GM12878 (cell line): Measurements from ENCODE around the gene PATE2. TPM values are rescaled to one million over a fixed set of nuclear protein-coding genes. Genes with fewer than 3 reads are reported as not detected.

Experiments
- ATAC-seq: fragments of 200-7000 bp; cut with Tn5 transposase; 3 replicates; pipeline ENCODE4 v1.9.1; 2020; ENCODE audit warnings: mild to moderate bottlenecking, moderate library complexity
- BruUV-seq: library from RNA; stranded (reverse); fragments of 400-500 nt; replicated peaks from 2 replicates; lab custom pipeline; 2021; lab: Mats Ljungman, UMichigan
- CTCF ChIA-PET: fragments of 300-600 bp; sonication (Branson Sonifier 250); formaldehyde crosslinking; extraction: SDS; loops from one replicate; lab custom pipeline; 2021; ENCODE audit warnings: inconsistent platforms; lab: Yijun Ruan, JAX
- POLR2A ChIA-PET: fragments of 350-600 bp; formaldehyde crosslinking; extraction: SDS; loops from one replicate; lab custom pipeline; 2021; ENCODE audit warnings: inconsistent platforms; lab: Charles Lee
- RAD21 ChIA-PET: fragments of 300-600 bp; sonication (Branson Sonifier 250); formaldehyde crosslinking; loops from one replicate; lab custom pipeline; 2023; ENCODE audit warnings: antibody characterized with exemption; ENCODE audit not compliant: unreplicated experiment; lab: Charles Lee
- SMC1A ChIA-PET: fragments of 300-600 bp; sonication (Branson Sonifier 250); formaldehyde crosslinking; loops from one replicate; lab custom pipeline; 2023; ENCODE audit not compliant: unreplicated experiment, uncharacterized antibody; lab: Charles Lee
- DNase-seq: peaks from one replicate; pipeline ENCODE4 v3.0.0-alpha.2; 2011; ENCODE audit warnings: low read depth, low spot score
- FAIRE-seq: peaks from 3 replicates; lab custom pipeline; 2011; peaks lifted over from hg19 to GRCh38; lab: Jason Lieb, UNC
- H2AFZ ChIP-seq: 2 replicates; pipeline ENCODE4 v1.6.0; 2011; ENCODE audit warnings: low read depth, low read length, control low read depth; ENCODE audit not compliant: control insufficient read depth
- H3K27ac ChIP-seq: 2 replicates; pipeline ENCODE4 v1.5.1; 2011; ENCODE audit warnings: control low read depth; ENCODE audit not compliant: control insufficient read depth, insufficient read depth
- H3K27me3 ChIP-seq, 2 experiments: replicated peaks in 1 of 2; 2 replicates each; pipeline versions ENCODE4 v1.6.0 to v1.6.1; 2011; ENCODE audit warnings: low read length in 1 of 2; ENCODE audit not compliant: control insufficient read depth in 2 of 2, insufficient read depth in 2 of 2
- H3K36me3 ChIP-seq, 2 experiments: 2 replicates each; pipeline ENCODE4 v1.5.1; 2011; ENCODE audit warnings: low read length in 1 of 2; ENCODE audit not compliant: control insufficient read depth in 2 of 2, insufficient read depth in 2 of 2
- H3K4me1 ChIP-seq: 2 replicates; pipeline ENCODE4 v1.6.1; 2011; ENCODE audit warnings: mild to moderate bottlenecking, low read length, moderate library complexity, mixed read lengths; ENCODE audit not compliant: control insufficient read depth, insufficient read depth
- H3K4me2 ChIP-seq: 2 replicates; pipeline ENCODE4 v1.6.0; 2011; ENCODE audit warnings: control low read depth; ENCODE audit not compliant: control insufficient read depth, insufficient read depth
- H3K4me3 ChIP-seq: fragments of 200-600 bp; sonication (generic); 2 replicates; pipeline ENCODE4 v1.5.1; 2016
- H3K79me2 ChIP-seq: 2 replicates; pipeline ENCODE4 v1.6.0; 2011; ENCODE audit warnings: low read length; ENCODE audit not compliant: control insufficient read depth, insufficient read depth
- H3K9ac ChIP-seq: 2 replicates; pipeline ENCODE4 v1.8.0; 2011; ENCODE audit warnings: low read length, control low read depth, mixed read lengths; ENCODE audit not compliant: control insufficient read depth, insufficient read depth
- H3K9me3 ChIP-seq: replicated peaks from 3 replicates; pipeline ENCODE4 v1.5.1; 2011; ENCODE audit warnings: mild to moderate bottlenecking, low read length; ENCODE audit not compliant: control insufficient read depth, insufficient read depth
- H4K20me1 ChIP-seq: 2 replicates; pipeline ENCODE4 v1.6.0; 2011; ENCODE audit not compliant: control insufficient read depth, insufficient read depth
- BHLHE40 ChIP-seq, 2 experiments: fragments of 450-650 bp in 1 of 2; IDR thresholded peaks; 2 replicates each; pipeline ENCODE4 v1.6.1; 2011 to 2017; ENCODE audit warnings: low read depth in 2 of 2, borderline replicate concordance in 1 of 2, improper control_type of control experiment in 1 of 2, low read length in 1 of 2, mild to moderate bottlenecking in 1 of 2
- DPF2 ChIP-seq: fragments of 450-650 bp; IDR thresholded peaks from 2 replicates; pipeline ENCODE4 v1.6.1; 2017; ENCODE audit warnings: mild to moderate bottlenecking
- ETV6 ChIP-seq, 2 experiments: fragments of 450-650 bp in 1 of 2; IDR thresholded peaks in 1 of 2; conservative IDR thresholded peaks in 1 of 2; 2 replicates each; pipeline ENCODE4 v1.6.1; 2014; ENCODE audit warnings: antibody characterized with exemption in 1 of 2, borderline replicate concordance in 1 of 2, low read depth in 1 of 2, mild to moderate bottlenecking in 1 of 2, moderate library complexity in 1 of 2
- IKZF1 ChIP-seq: fragments of 450-650 bp; conservative IDR thresholded peaks from 2 replicates; pipeline ENCODE4 v1.6.1; 2017; ENCODE audit warnings: antibody characterized with exemption, mild to moderate bottlenecking
- LARP7 ChIP-seq: fragments of 450-650 bp; IDR thresholded peaks from 2 replicates; pipeline ENCODE4 v1.6.1; 2017; ENCODE audit warnings: mild to moderate bottlenecking
- NFYA ChIP-seq: IDR thresholded peaks from 2 replicates; pipeline ENCODE4 v1.6.1; 2011; ENCODE audit warnings: low read depth, mild to moderate bottlenecking, low read length, improper control_type of control experiment, borderline replicate concordance
- NR2C2 ChIP-seq: IDR thresholded peaks from 2 replicates; pipeline ENCODE4 v1.6.1; 2011; ENCODE audit warnings: borderline replicate concordance, low read depth; ENCODE audit not compliant: control insufficient read depth, insufficient read length
- NR2F1 ChIP-seq: fragments of 450-650 bp; conservative IDR thresholded peaks from 2 replicates; pipeline ENCODE4 v1.6.1; 2017; ENCODE audit warnings: mild to moderate bottlenecking
- POLR2AphosphoS5 ChIP-seq: IDR thresholded peaks from 2 replicates; pipeline ENCODE4 v1.6.1; 2011; ENCODE audit warnings: mild to moderate bottlenecking, low read length, inconsistent platforms
- ZNF622 ChIP-seq: fragments of 450-650 bp; IDR thresholded peaks from 2 replicates; pipeline ENCODE4 v1.6.1; 2017; ENCODE audit warnings: mild to moderate bottlenecking, inconsistent platforms
- WGBS: methylation state at CpG from one replicate; pipeline ENCODE4 v1.1.6; 2016; ENCODE audit warnings: low lambda C conversion rate; ENCODE audit not compliant: insufficient replicate concordance, insufficient coverage; ENCODE audit errors: missing lambda C conversion rate; 5-methylcytosine and 5-hydroxymethylcytosine counted together
- in situ Hi-C: fragments of 300-500 bp; cut with MboI; formaldehyde crosslinking; loops from 9 replicates; pipeline ENCODE4 v1.14.3; 2018; ENCODE audit warnings: mixed read lengths
- intact Hi-C: fragments of 100-400 bp; cut with micrococcal nuclease; formaldehyde crosslinking; loops from one replicate; pipeline ENCODE4 v1.14.2; 2022; ENCODE audit not compliant: unreplicated experiment
- polyA plus RNA-seq, 11 experiments: library from polyadenylated mRNA; depleted of rRNA in 4 of 11; unstranded in 6 of 11; stranded (reverse) in 5 of 11; fragments of >200 nt; fragmentation: Nextera tagmentation in 4 of 11; fragmentation: Illumina TruSeq in 1 of 11; extraction: Ambion mirVana in 4 of 11; extraction: Trizol in 1 of 11; gene quantifications; 1 replicate in 1 of 11; 2 replicates in 10 of 11; pipeline versions ENCODE4 v1.2.1 to v1.2.3, GENCODE V29; 2011 to 2016; ENCODE audit warnings: inconsistent platforms in 2 of 11, missing spikeins in 2 of 11, low read depth in 1 of 11
- total RNA-seq, 4 experiments: library from RNA; depleted of rRNA in 3 of 4; stranded (reverse); fragments of >200 nt in 3 of 4; fragmentation: Illumina TruSeq in 1 of 4; extraction: Trizol in 1 of 4; gene quantifications; 2 replicates each; pipeline versions ENCODE4 v1.2.1 to v1.2.3, GENCODE V29; 2013 to 2021
- TF ChIP-seq, protein P1 (sequence below): fragments of 450-650 bp; IDR thresholded peaks from 2 replicates; pipeline ENCODE4 v1.6.1; 2017; ENCODE audit warnings: antibody characterized with exemption, mild to moderate bottlenecking, moderate library complexity
- TF ChIP-seq, protein P2 (sequence below): IDR thresholded peaks from 2 replicates; pipeline ENCODE4 v1.6.1; 2012; ENCODE audit warnings: improper control_type of control experiment, low read depth, low read length; ENCODE audit not compliant: insufficient replicate concordance

The PATE2 gene
- total and polyA plus RNA-seq, 10 of the 15 experiments (the other 5 are each of a cell fraction or from before 2014, with no cell fraction given), result 0.04 to 0.09 (median 0.09) TPM; not detected in 7

GRCh38 chr11:125807909-125808308 is 29.3 kb upstream of the PATE2 start:
- Histone ChIP-seq H3K4me1 (no peaks in the 10 kb centered on the region), H3K79me2 (no peaks in the 10 kb centered on the region), H3K4me3 (no peak overlapping the region), H3K9me3 (peaks cover 2% of the 10 kb centered on the region; the same call in 1 of the 3 replicates), H4K20me1 (no peaks in the 10 kb centered on the region), H3K4me2 (no peak overlapping the region), H3K27me3 (no peaks in the 10 kb centered on the region), H3K27ac (no peak overlapping the region), H2AFZ (no peak overlapping the region), H3K9ac (no peak overlapping the region), H3K36me3 (no peaks in the 10 kb centered on the region)
- BruUV-seq, result no TSS peak
- FAIRE-seq, result no peak
- in situ Hi-C loops, result no loop called here
- ChIA-PET RAD21 (no interaction called here), POLR2A (no interaction called here), SMC1A (no interaction called here), CTCF (no interaction called here)
- intact Hi-C loops, result no loop called here
- TF ChIP-seq DPF2 (no peak), POLR2AphosphoS5 (no peak), NFYA (no peak), LARP7 (no peak), IKZF1 (no peak), NR2F1 (no peak), ZNF622 (no peak), ETV6 (conservative IDR thresholded peaks at IDR 0.05 in 1 of 2, IDR thresholded peaks at IDR 0.05 in 1 of 2; ENCODE audit: borderline replicate concordance in 1 of 2, low read depth in 1 of 2) (no peak), NR2C2 (no peak), BHLHE40 (IDR thresholded peaks at IDR 0.05; ENCODE audit: borderline replicate concordance in 1 of 2, low read depth in 2 of 2, low read length in 1 of 2) (no peak)
- TF ChIP-seq, protein P1, sequence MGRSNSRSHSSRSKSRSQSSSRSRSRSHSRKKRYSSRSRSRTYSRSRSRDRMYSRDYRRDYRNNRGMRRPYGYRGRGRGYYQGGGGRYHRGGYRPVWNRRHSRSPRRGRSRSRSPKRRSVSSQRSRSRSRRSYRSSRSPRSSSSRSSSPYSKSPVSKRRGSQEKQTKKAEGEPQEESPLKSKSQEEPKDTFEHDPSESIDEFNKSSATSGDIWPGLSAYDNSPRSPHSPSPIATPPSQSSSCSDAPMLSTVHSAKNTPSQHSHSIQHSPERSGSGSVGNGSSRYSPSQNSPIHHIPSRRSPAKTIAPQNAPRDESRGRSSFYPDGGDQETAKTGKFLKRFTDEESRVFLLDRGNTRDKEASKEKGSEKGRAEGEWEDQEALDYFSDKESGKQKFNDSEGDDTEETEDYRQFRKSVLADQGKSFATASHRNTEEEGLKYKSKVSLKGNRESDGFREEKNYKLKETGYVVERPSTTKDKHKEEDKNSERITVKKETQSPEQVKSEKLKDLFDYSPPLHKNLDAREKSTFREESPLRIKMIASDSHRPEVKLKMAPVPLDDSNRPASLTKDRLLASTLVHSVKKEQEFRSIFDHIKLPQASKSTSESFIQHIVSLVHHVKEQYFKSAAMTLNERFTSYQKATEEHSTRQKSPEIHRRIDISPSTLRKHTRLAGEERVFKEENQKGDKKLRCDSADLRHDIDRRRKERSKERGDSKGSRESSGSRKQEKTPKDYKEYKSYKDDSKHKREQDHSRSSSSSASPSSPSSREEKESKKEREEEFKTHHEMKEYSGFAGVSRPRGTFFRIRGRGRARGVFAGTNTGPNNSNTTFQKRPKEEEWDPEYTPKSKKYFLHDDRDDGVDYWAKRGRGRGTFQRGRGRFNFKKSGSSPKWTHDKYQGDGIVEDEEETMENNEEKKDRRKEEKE, result no peak
- TF ChIP-seq, protein P2, sequence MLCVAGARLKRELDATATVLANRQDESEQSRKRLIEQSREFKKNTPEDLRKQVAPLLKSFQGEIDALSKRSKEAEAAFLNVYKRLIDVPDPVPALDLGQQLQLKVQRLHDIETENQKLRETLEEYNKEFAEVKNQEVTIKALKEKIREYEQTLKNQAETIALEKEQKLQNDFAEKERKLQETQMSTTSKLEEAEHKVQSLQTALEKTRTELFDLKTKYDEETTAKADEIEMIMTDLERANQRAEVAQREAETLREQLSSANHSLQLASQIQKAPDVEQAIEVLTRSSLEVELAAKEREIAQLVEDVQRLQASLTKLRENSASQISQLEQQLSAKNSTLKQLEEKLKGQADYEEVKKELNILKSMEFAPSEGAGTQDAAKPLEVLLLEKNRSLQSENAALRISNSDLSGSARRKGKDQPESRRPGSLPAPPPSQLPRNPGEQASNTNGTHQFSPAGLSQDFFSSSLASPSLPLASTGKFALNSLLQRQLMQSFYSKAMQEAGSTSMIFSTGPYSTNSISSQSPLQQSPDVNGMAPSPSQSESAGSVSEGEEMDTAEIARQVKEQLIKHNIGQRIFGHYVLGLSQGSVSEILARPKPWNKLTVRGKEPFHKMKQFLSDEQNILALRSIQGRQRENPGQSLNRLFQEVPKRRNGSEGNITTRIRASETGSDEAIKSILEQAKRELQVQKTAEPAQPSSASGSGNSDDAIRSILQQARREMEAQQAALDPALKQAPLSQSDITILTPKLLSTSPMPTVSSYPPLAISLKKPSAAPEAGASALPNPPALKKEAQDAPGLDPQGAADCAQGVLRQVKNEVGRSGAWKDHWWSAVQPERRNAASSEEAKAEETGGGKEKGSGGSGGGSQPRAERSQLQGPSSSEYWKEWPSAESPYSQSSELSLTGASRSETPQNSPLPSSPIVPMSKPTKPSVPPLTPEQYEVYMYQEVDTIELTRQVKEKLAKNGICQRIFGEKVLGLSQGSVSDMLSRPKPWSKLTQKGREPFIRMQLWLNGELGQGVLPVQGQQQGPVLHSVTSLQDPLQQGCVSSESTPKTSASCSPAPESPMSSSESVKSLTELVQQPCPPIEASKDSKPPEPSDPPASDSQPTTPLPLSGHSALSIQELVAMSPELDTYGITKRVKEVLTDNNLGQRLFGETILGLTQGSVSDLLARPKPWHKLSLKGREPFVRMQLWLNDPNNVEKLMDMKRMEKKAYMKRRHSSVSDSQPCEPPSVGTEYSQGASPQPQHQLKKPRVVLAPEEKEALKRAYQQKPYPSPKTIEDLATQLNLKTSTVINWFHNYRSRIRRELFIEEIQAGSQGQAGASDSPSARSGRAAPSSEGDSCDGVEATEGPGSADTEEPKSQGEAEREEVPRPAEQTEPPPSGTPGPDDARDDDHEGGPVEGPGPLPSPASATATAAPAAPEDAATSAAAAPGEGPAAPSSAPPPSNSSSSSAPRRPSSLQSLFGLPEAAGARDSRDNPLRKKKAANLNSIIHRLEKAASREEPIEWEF, result no peak
- ATAC-seq, result no peak
- DNase-seq, result no peak
- 100% methylated on average over 1 of the region's 1 CpG for WGBS
